HG03025 (cell line): ENCODE measurements around the gene ARL5A.
"Not testable (repeated sequence)": the region's sequence is repeated elsewhere in the genome, so short reads cannot be mapped to it uniquely, and the experiment has no call there.

Source experiments
- ATAC-seq: cut with Tn5 transposase; IDR thresholded peaks from one replicate; pipeline ENCODE4 v1.9.1; 2021; ENCODE audit warnings: mild to moderate bottlenecking, moderate library complexity; ENCODE audit not compliant: unreplicated experiment, low FRiP score

ARL5A gene, protein sequence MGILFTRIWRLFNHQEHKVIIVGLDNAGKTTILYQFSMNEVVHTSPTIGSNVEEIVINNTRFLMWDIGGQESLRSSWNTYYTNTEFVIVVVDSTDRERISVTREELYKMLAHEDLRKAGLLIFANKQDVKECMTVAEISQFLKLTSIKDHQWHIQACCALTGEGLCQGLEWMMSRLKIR

DNA sequence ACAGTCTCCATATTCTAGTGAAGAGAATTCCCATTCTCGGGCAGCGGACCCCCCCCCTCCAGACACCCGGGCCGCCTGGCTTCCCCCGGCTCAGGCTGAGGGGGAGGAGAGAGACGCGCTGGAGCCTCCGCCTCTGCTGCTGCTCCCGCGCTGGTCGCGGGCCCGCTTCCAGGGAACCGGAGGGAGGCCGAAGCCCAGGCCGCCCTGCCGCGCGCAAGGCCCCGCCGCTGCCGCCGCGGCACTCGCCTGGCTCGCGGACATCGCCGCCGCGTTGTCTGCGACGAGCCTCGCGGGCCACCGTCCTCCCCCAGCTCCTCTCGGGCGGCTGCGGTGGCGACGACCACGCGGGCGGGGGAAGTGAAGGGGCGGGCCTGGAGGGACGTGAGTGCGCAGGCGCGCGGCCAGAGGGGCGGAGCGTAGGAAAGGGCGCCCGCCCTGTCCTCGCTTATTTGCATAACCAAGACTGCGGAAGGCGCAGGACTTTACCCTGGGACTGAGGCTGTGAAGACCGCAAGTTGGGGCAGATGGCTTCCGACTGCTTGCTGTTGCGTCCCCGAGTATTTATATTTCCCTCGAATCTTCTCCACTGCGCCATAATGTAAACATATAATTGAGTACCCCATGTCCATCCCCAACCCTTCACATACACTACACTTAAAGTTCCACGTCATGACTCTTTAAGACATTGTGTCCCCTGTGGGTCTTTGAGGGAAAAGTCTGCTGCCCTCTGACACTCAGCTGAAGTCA lies at the start of gene ARL5A:
TSS of gene ARL5A (minus strand) at position 279 of the 747 bp plus-strand sequence. CDS start at position 34, 245 bp downstream.
- peak; percentile 91 for ATAC-seq

DNA sequence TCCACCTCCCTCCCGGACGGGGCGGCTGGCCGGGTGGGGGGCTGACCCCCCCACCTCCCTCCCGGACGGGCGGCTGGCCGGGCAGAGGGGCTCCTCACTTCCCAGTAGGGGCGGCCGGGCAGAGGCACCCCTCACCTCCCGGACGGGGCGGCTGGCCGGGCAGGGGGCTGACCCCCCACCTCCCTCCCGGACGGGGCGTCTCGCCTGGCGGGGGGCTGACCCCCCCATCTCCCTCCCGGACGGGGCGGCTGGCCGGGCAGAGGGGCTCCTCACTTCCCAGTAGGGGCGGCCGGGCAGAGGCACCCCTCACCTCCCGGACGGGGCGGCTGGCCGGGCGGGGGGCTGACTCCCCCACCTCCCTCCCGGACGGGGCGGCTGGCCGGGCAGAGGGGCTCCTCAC lies 47.4 kb upstream of the ARL5A start:
- not testable (repeated sequence) for ATAC-seq

DNA sequence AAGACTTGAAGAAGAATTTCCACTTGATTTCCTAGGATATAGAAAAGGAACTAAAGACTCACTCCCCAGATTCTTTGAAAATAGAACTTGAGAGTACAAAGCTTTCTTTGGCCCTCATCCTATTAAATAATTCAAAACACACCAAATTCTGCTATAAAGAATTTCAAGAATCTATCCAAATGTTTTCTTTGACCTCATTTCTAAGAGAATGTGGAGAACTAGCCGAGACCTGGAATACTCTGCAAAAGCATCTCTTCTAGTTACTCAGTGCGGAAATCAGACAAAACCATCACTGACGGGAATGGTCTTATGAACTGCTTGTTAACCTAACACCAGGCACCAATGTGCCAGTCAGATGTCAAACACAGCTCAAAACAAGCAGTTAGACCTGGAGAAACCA lies 44.2 kb upstream of the ARL5A start:
- ATAC-seq: no peak

DNA sequence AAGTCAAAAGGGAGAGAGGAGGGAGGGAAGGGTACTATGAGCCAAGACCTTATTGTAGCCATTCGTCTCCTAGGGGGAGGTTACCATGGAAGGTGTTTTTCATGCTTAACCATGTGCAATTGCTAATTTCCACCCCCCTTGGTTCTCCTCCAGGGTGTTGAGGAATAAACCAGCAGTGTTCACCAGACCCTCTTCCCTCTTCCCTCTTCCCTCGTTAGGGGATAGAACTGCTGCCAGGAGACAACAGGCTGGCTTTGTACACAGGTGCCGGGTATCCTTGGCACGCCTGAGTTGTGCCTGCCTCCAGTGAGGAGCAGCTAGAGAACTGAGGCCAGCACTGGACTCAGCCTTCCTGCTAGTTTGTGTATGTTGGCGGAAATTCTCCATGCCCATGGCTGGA lies 41.1 kb upstream of the ARL5A start:
- no peak for ATAC-seq

DNA sequence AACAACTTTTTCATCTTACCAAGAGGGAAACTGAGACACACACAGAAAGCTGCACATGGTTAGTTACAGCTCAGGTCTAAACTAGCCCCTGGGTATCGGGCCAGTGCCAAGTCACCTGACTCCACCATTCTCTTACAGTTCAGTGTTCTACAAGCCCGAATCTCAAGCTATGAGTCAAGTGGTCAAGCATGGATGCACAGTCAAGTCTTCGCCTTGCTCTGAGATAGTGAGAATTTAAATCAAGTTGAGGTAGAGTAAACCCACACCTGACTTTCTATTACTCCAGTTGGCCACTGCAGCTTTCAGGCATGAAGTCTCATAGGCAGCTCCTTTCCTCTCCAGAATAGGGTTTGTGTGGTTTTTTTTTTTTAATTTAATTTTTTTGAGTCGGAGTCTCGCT lies 34.5 kb upstream of the ARL5A start:
- peak; percentile 99 for ATAC-seq

DNA sequence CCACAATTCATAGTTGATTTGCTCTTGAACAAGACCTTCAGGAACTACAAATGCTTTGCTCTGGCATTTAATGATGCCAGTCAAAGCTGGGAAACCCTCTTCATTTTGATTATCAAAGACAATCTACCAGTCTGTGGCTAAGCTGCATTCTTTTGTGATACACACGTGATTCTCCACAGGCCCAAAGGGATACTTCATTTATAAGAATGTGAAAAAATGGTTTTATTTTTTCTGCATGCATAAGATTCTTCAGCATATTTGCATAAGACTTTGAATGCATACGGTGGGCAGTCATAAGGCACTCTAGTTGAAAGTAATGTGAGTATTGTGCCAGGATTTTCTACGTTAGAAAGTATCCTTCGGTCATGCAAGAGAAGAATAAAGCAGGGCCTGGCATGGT lies 33.0 kb upstream of the ARL5A start:
- ATAC-seq: no peak

DNA sequence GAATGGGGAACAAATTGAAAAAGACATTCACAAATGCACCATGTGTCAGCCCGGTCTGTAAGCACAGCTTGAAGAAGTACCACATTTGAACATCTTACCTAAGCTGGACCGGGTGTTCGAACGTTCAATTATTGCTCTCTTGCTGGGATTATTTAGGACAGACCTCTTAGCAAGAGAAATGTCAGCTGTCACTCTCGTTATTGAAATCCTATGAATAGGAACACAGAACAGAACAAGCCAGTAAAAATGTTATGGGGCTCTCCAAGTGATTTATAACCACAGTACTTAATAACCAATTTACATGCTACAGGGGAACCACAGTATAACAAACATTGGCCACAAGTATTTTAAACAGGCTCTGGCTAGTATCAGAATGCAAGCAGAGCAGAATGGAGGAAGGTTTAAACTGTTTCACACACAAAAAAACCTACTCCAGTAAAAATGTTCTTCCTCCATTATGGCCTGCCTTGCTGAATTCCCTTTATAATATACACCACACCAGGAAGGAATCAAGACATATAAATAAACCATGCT lies 32.5 kb upstream of the ARL5A start:
- ATAC-seq: no peak

DNA sequence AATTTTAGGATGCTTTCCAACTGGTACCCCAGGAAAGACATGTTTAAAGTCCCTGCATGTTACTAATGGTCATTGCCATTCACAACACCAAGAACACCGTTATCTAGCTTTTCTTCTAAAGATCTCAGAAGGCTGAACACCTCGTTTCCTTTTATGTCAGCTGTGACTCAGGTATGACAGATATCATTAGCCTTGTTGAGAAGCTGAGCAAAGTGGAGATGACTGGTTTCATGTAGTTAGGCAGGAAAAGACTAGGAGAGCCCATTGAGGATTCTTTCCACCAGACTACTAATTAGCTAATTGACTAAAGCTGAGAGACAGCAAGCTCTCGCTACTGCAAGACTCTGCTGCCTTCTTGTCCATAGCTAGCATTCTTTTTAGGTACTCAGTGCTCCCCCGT lies 32.0 kb upstream of the ARL5A start:
- ATAC-seq: no peak

DNA sequence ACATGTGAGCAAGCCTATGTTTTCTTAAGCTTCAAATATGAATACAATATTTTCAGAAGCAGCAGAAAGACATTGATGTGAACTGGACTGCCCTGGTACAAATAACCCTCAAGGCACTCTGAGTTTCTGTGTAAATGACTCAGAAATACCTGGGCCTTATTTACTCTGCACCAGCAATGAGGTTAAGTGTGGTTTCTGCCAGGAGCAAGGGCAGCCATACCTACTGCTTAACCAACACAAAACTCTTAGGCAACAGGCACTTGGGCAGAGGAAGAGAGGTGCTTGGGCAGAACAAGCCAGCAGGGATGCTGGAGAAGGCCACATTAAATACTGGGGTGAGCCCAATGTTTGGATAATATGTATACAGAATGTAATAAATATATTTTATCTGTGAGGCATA lies 29.4 kb upstream of the ARL5A start:
- ATAC-seq: no peak

DNA sequence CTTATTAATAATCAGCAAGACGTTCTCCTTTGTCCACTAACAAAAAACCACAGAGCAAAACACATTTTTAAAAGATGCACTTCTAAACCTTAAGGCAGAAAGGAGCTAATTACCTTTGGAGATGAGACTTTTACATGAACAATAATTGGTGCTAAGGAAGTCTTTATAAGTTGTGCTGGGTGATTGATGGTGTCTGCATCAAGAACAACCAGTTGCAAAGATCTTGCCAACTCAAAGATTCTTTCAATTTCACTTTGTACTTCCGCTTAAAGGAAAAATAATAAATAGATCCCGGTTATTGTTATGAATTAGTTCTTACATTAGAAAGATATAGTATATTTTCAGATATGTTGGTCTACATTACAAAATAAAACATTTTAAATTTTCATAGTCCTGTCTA lies 26.9 kb upstream of the ARL5A start:
- ATAC-seq: no peak

DNA sequence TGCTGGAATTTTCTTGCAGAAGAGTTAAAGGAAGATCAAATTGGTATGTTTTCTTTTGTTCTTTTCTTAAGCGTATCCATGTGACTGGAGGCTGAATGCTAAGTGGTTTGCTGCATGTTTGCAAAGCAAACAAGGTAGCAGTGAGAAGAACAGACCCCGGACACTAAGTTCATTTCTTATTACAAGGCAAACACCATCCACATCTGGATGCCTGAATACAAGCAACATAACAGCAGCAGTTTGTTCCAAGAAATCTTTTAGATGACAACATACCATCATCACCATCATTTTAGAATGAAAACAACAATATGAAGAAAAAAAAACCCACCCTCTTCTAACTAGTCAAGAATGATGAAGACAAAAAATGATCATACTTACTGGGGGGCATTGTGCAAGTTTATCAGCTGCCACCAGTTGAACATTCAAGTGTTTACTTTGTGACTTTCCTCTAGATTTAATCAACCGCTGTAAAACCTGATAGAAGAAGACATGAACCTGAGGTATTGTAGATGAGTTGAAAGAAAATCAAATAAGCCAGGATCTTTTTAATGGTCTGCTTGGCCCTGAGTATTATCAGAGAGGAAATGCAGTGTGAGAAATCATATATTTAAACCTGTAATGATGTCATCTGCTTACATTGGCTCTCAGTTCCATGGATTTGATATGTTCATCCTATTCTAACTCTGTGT lies 25.0 kb upstream of the ARL5A start:
- no peak for ATAC-seq

DNA sequence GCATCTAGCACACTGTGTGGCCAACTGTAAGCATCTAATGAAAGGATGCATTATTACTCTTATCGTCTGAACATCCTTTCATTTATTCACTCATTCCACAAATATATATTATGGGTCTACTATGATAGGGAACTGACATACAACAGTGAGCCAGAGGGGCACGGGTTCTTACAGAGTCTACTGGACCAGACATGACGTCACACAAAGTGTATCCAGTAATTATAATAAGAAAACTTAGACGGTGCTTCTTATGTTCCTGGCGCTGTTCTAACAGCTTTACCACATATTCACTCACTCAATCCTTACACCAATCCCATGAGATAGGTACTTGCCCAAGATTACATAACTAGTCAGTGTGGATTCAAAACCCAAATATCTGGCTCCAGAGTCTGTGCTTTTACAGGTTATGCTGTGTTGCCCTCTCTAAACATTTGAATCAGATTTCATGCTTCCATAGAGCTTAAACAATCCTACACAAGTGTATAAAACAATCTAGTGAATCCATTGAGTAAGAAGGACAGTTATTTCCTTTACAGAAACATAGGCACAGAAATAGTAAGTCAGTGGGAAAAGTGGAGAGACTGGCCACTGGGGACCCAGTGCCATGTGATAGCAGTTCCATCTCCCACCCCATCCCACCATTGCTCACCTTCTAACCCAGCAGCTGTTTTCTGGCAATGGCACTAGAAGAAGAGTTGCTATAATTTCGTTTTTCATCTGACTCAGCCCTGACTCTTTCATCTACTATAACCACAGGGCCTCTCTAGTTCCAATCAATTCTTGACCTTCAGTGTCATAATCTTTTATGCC lies 24.2 kb upstream of the ARL5A start:
- ATAC-seq: no peak

DNA sequence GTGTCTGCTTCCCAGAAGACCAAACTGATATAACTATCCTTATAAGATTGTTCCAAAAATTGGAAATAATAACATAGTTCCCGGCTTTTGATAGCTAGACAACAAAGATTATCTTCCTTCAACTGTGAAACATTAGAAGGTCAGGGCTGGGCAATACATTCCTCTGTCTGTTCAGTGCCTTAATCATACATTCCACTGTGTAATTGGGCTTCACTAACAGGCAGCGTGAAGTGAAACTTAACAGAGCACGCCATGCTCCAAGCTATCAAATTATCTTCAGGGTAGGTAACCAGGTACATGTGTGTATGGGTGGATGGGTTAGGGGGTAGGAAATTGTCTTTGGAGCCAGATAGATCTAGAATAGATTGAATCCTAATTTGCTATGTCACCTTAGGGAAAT lies 23.5 kb upstream of the ARL5A start:
- ATAC-seq: no peak

DNA sequence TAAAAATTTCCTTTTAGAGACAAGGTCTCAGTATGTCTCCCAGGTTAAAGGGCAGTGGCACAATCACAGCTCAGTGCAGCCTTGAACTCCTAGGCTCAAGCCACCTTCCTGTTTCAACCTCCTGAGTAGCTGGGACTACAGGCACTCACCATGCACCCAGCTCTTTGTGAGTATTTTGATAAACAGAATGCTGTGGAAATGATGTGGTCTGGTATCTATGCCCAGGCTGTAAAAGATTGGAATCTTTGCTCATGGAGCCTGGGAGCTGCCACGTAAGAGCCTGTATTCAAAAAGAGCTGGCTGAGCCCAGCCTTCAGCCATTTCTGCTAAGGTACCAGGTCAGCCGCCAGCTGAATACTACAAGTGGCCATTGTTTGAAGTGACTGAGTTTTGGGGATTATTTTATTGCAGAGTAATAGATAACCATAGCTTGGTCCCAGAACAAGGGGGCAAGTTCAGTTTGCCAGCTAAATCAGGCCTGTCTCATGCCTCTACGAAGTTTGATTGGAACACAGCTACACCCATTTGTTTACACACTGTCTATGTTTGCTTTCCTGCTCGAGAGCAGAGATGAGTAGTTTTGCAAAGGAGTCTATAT lies 21.3 kb upstream of the ARL5A start:
- ATAC-seq: no peak

DNA sequence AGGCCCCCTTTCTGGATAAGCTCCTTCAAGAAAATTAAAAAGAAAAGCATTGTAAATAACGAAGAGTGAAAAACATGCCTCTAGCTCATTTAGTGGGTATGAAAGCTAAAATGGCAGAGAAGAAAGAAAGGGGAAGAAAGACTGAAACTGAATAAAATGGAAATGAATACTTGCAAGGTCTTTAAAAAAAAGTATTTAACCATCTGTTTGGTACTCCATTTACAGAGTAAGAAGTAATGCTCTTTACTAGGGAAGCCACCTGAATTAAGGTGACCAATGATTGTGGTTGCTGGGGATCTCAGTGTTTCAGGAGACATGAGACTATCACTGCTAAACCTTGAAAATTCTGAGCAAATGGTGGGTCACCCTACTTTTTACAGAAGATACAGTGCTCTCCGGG lies 17.7 kb upstream of the ARL5A start:
- ATAC-seq: peak; percentile 56

DNA sequence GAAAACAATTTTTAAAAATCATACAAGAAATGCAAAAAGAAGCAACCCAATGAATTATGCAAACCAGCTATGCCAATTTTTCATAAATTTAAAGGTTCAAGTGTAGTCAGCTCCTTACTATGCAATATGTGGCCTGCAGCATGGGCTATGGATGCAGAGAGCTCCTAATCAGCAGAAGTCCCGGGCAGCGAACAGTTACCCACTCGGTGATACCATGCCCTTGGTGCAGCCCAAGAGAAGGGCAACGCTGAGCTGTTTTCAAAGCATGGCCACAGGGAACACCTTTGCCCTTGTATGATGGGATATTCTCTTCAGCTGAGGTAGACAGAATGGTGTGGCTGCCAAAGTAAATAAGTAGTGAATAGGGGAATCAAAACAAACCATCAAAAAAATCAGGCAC lies 17.3 kb upstream of the ARL5A start:
- no peak for ATAC-seq

DNA sequence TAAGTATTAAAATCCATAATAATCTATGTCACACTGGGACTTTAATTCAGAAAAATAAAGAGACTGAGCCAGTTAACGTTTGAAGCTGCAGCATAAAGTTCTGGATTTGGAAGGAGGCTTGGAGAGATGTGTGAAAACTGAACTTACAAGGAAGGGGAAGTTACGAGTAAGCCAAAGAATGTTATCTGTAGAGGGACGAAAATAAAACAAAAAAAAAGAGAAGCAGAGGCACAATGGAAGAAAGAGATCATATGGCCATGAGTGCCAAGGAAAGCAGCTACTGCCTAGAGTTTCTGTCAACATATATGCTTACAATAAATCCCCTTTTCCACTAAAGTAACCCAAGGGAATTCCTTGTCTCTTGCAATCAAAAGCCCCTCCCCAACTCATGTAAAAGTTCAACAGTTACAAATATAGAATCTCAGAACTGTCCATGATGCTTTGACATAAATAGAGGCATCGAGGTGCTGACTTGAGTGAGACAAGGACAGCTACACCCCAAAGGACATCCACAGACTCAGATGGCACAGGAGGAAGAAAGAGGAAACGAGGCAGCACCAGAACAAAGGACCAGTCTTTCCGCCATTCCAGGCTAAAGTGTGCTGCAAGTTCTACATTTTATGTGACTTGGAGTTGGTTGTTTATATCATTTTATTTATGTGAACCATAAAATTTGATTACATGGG lies 16.1 kb upstream of the ARL5A start:
- no peak for ATAC-seq

DNA sequence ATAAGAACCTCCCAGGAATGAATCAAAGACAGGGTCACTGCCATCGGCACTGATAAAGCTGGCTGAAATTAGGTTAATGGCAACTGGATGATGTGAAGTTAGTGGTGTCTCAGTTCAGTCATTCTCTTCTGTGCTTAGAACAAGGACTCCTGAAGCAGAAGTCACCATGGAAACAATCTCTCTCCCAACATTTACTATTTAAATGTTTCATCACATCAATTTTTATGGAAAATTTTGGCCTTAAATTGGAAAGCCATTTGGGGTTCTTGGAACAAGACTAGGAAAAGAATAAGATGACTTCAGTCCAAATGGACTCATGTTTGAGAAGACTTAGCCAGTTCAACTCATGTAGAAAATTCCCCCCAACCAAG lies 15.5 kb upstream of the ARL5A start:
- ATAC-seq: no peak

DNA sequence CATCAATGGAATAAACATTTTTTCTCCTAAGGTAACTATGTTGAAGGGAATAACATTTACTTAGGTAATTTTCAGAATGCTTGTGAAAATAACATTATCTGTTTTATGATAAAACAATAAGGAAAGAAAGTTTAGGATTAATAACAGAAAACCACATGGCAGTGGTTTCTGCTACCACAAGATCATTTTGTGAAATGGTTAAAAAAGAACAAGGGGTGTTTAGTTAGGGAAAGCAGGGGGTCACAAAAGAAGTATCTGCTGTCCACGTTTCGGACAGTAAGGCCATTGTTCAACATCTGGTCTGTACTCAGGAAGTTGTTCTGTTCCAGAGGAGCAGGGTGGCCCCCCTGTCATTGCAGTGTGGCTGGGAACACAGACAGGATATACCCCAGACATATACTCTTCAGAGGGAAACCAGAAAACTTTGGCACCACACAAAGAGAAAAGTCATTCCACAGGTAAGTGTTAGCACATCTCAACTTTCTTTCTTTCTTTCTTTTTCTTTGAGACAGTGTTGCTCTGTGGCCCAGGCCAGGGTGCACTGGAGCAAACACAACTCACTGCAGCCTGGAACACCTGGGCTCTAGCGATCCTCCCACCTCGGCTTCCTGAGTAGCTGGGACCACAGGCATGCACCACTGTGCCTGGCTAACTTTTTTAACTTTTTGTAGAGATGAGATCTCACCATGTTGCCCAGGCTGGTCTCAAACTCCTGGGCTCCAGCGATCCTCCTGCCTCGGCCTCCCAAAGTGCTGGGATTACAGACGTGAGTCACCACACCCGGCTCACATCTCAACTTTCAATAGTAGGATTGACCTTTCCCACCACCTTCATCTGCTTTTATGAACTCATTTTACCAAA lies 14.8 kb upstream of the ARL5A start:
- peak; percentile 36 for ATAC-seq
